Small intestine (tissue), 7 donors: ENCODE data around the gene UQCRC1. TPM values are rescaled to one million over a fixed set of nuclear protein-coding genes. Genes with fewer than 3 reads are reported as not detected.
"Not testable (repeated sequence)": the region's sequence is repeated elsewhere in the genome, so short reads cannot be mapped to it uniquely, and the experiment has no call there.

Experiments
- DNase-seq, 2 donors: peaks; one replicate each; pipeline versions ENCODE4 v3.0.0 to v3.0.0-alpha.2; 2013
- FAIRE-seq: peaks from 2 replicates; lab custom pipeline; 2012; peaks lifted over from hg19 to GRCh38; lab: Jason Lieb, UNC
- H3K27ac ChIP-seq, 3 donors: one replicate each; pipeline ENCODE4 v1.5.1; 2013; ENCODE audit warnings: low read length in 2 of 3, mild to moderate bottlenecking in 2 of 3, control low read depth in 1 of 3, inconsistent platforms in 1 of 3, low read depth in 1 of 3, moderate library complexity in 1 of 3
- H3K27me3 ChIP-seq, 3 donors: one replicate each; pipeline ENCODE4 v1.6.1; 2013; ENCODE audit warnings: low read length in 3 of 3, inconsistent platforms in 1 of 3; ENCODE audit not compliant: control insufficient read depth in 3 of 3, insufficient read depth in 3 of 3
- H3K36me3 ChIP-seq, 3 donors: one replicate each; pipeline ENCODE4 v1.6.1; 2013; ENCODE audit warnings: low read length in 3 of 3, inconsistent platforms in 1 of 3, low read depth in 1 of 3, mild to moderate bottlenecking in 1 of 3, moderate library complexity in 1 of 3; ENCODE audit not compliant: control insufficient read depth in 3 of 3, insufficient read depth in 2 of 3
- H3K4me1 ChIP-seq, 3 donors: one replicate each; pipeline ENCODE4 v1.6.1; 2013; ENCODE audit warnings: low read length in 2 of 3, inconsistent platforms in 1 of 3, low read depth in 1 of 3, mild to moderate bottlenecking in 1 of 3, moderate library complexity in 1 of 3; ENCODE audit not compliant: control insufficient read depth in 3 of 3, insufficient read depth in 2 of 3
- H3K4me3 ChIP-seq, 3 donors: one replicate each; pipeline ENCODE4 v1.5.1; 2013; ENCODE audit warnings: low read length in 3 of 3, control low read depth in 1 of 3, inconsistent platforms in 1 of 3, low read depth in 1 of 3, mild to moderate bottlenecking in 1 of 3, moderate library complexity in 1 of 3
- H3K9me3 ChIP-seq, 2 donors: one replicate each; pipeline ENCODE4 v1.6.1; 2013; ENCODE audit warnings: low read depth in 1 of 2, low read length in 1 of 2; ENCODE audit not compliant: control insufficient read depth in 2 of 2, insufficient read depth in 1 of 2
- WGBS, 3 donors: extraction: QIAGEN DNeasy Blood & Tissue Kit; methylation state at CpG; one replicate each; pipeline ENCODE4 v1.1.7; 2013; 5-methylcytosine and 5-hydroxymethylcytosine counted together
- polyA plus RNA-seq, 4 donors: library from polyadenylated mRNA; stranded (reverse) in 3 of 4; unstranded in 1 of 4; fragments of 200-250 nt in 3 of 4; fragments of 120-200 nt in 1 of 4; gene quantifications; one replicate each; pipeline versions ENCODE4 v1.2.1 to v1.2.3, GENCODE V29; 2013
- donor health status: healthy with polysubstance abuse.
- donor health status: control.
- donor health status: control.
- donor health status: Bipolar disorder and iron deficiency.
- donor health status: healthy.

The UQCRC1 gene
- polyA plus RNA-seq, 4 donors: 291 to 692 (median 452) TPM

- not testable (repeated sequence) for FAIRE-seq, DNase-seq, H3K9me3 ChIP-seq, H3K4me3 ChIP-seq, H3K27me3 ChIP-seq
- peaks cover 0 to 42% (median 3%) of the 10 kb centered on the region in 3 donors for H3K36me3 ChIP-seq
- 71 to 88% (median 78%) methylated on average over 7 of the region's 7 CpGs for WGBS, 3 donors
- peak overlapping the region in 2 of 3 donors; percentile 0 to 75 for H3K27ac ChIP-seq
- peaks cover 0 to 45% (median 2%) of the 10 kb centered on the region in 3 donors for H3K4me1 ChIP-seq
Observed at GRCh38 chr3:48551651-48552050, 57.8 kb downstream of the UQCRC1 start.

Other genes starting within 250 kb of the UQCRC1 start
- under 1 TPM in 1 of 4 donors, not detected in 3; 0.16 TPM for gene FBXW12, start 237.4 kb downstream of the UQCRC1 start, polyA plus RNA-seq
- gene PLXNB1, start 179.6 kb downstream of the UQCRC1 start, polyA plus RNA-seq: 100 to 1,000 TPM in 1 of 4 donors, 10 to 100 TPM in 3; 56.5 to 129 (median 60.4) TPM
- gene CCDC51, start 169.5 kb downstream of the UQCRC1 start, polyA plus RNA-seq: 10 to 100 TPM; 11.1 to 22.6 (median 21.7) TPM
- gene TMA7, start 169.4 kb downstream of the UQCRC1 start, polyA plus RNA-seq: 100 to 1,000 TPM; 292 to 744 (median 524) TPM
- gene ATRIP, start 162.9 kb downstream of the UQCRC1 start, polyA plus RNA-seq: 1 to 10 TPM; 1.1 to 6.8 (median 3.2) TPM
- 100 to 1,000 TPM in 2 of 4 donors, 10 to 100 TPM in 2; 68.2 to 220 (median 106) TPM for gene SHISA5, start 105.5 kb downstream of the UQCRC1 start, polyA plus RNA-seq
- gene PFKFB4, start 52.8 kb downstream of the UQCRC1 start, polyA plus RNA-seq: 10 to 100 TPM; 11.3 to 44.5 (median 19.1) TPM
- gene UCN2, start 45.9 kb downstream of the UQCRC1 start, polyA plus RNA-seq: under 1 TPM in 2 of 4 donors, not detected in 2; 0.13 to 0.65 TPM
- 100 to 1,000 TPM in 1 of 4 donors, 10 to 100 TPM in 2, 1 to 10 TPM in 1; 8.0 to 120 (median 19.3) TPM for gene COL7A1, start 14.3 kb downstream of the UQCRC1 start, polyA plus RNA-seq
- under 1 TPM in 2 of 4 donors, not detected in 2; 0.21 to 0.24 TPM for gene TMEM89, start 12.1 kb upstream of the UQCRC1 start, polyA plus RNA-seq
- 10 to 100 TPM; 14.3 to 74.0 (median 30.4) TPM for gene SLC26A6, start 25.8 kb upstream of the UQCRC1 start, polyA plus RNA-seq
- gene CELSR3, start 53.2 kb upstream of the UQCRC1 start, polyA plus RNA-seq: 1 to 10 TPM in 2 of 4 donors, under 1 TPM in 2; 0.27 to 2.8 (median 1.1) TPM
- 10 to 100 TPM in 3 of 4 donors, 1 to 10 TPM in 1; 8.9 to 16.7 (median 14.5) TPM for gene NCKIPSD, start 76.3 kb upstream of the UQCRC1 start, polyA plus RNA-seq
- gene IP6K2, start 107.6 kb upstream of the UQCRC1 start, polyA plus RNA-seq: 100 to 1,000 TPM in 2 of 4 donors, 10 to 100 TPM in 2; 79.5 to 167 (median 108) TPM
- gene PRKAR2A, start 238.2 kb upstream of the UQCRC1 start, polyA plus RNA-seq: 10 to 100 TPM in 3 of 4 donors, 1 to 10 TPM in 1; 8.9 to 24.1 (median 15.5) TPM